CD14-positive monocyte (primary cell): ENCODE data around the gene PAFAH2. TPM values are rescaled to one million over a fixed set of nuclear protein-coding genes. Genes with fewer than 3 reads are reported as not detected.
A peak's percentile ranks its signal among the peaks of the same experiment; 100 is the strongest.

Experiments
- DNase-seq, 3 donors: peaks; one replicate each; pipeline ENCODE4 v3.0.0-alpha.2; 2011 to 2022
- H2AFZ ChIP-seq: 2 replicates; pipeline ENCODE4 v1.6.0; 2012; ENCODE audit warnings: mild to moderate bottlenecking, low read depth, low read length, inconsistent platforms; ENCODE audit not compliant: insufficient read depth, poor library complexity, severe bottlenecking
- H3K27ac ChIP-seq, 2 donors: 1 replicate in 1 of 2; 2 replicates in 1 of 2; pipeline ENCODE4 v1.5.1; 2012 to 2013; ENCODE audit warnings: low read length in 2 of 2, control low read depth in 1 of 2, inconsistent platforms in 1 of 2, low read depth in 1 of 2, mild to moderate bottlenecking in 1 of 2
- H3K27me3 ChIP-seq, 2 donors: one replicate each; pipeline versions ENCODE4 v1.6.0 to v1.6.1; 2011 to 2013; ENCODE audit warnings: low read length in 2 of 2; ENCODE audit not compliant: control insufficient read depth in 2 of 2, insufficient read depth in 2 of 2
- H3K36me3 ChIP-seq, 2 donors: replicated peaks in 1 of 2; 1 replicate in 1 of 2; 2 replicates in 1 of 2; pipeline versions ENCODE4 v1.5.1 to v1.6.1; 2012 to 2013; ENCODE audit warnings: low read length in 2 of 2, control low read depth in 1 of 2, inconsistent platforms in 1 of 2, mild to moderate bottlenecking in 1 of 2; ENCODE audit not compliant: insufficient read depth in 2 of 2, control insufficient read depth in 1 of 2
- H3K4me1 ChIP-seq, 2 donors: 1 replicate in 1 of 2; 2 replicates in 1 of 2; pipeline versions ENCODE4 v1.5.1 to v1.6.1; 2012 to 2013; ENCODE audit warnings: low read length in 2 of 2, control low read depth in 1 of 2, inconsistent platforms in 1 of 2, mild to moderate bottlenecking in 1 of 2, moderate library complexity in 1 of 2; ENCODE audit not compliant: insufficient read depth in 2 of 2, control insufficient read depth in 1 of 2
- H3K4me2 ChIP-seq: replicated peaks from 2 replicates; pipeline ENCODE3; 2012; ENCODE audit warnings: low read length, moderate library complexity, mild to moderate bottlenecking; ENCODE audit not compliant: poor library complexity, severe bottlenecking; ENCODE audit errors: extremely low read depth
- H3K4me3 ChIP-seq, 3 experiments: fragments of 200-600 bp in 1 of 3; sonication (generic) in 1 of 3; replicated peaks in 1 of 3; 1 replicate in 2 of 3; 2 replicates in 1 of 3; pipeline ENCODE4 v1.5.1; 2011 to 2013; ENCODE audit warnings: low read length in 3 of 3, mild to moderate bottlenecking in 3 of 3, control low read depth in 2 of 3, low read depth in 2 of 3, inconsistent platforms in 1 of 3, moderate library complexity in 1 of 3
- H3K79me2 ChIP-seq: 2 replicates; pipeline ENCODE4 v1.6.0; 2012; ENCODE audit warnings: mild to moderate bottlenecking, control low read depth, inconsistent platforms, low read length, moderate library complexity; ENCODE audit not compliant: insufficient read depth
- H3K9ac ChIP-seq: 2 replicates; pipeline ENCODE4 v1.6.0; 2017; ENCODE audit warnings: low read length, mild to moderate bottlenecking; ENCODE audit not compliant: insufficient read depth, poor library complexity, severe bottlenecking
- H3K9me3 ChIP-seq, 2 donors: replicated peaks in 1 of 2; 1 replicate in 1 of 2; 2 replicates in 1 of 2; pipeline versions ENCODE4 v1.5.1 to v1.6.1; 2012 to 2013; ENCODE audit warnings: low read length in 2 of 2, control low read depth in 1 of 2; ENCODE audit not compliant: control insufficient read depth in 1 of 2, insufficient read depth in 1 of 2
- H4K20me1 ChIP-seq: 2 replicates; pipeline ENCODE4 v1.6.0; 2012; ENCODE audit warnings: mild to moderate bottlenecking, low read length, control low read depth, moderate library complexity; ENCODE audit not compliant: insufficient read depth
- H3K27ac Mint-ChIP-seq, 7 donors: one replicate each; pipeline ENCODE4 v1.8.0; 2020; ENCODE audit warnings: mild to moderate bottlenecking in 7 of 7, mixed read lengths in 7 of 7, moderate library complexity in 6 of 7, inconsistent platforms in 2 of 7
- H3K27me3 Mint-ChIP-seq, 3 donors: one replicate each; pipeline ENCODE4 v1.8.0; 2021 to 2022; ENCODE audit warnings: low read depth in 3 of 3, mild to moderate bottlenecking in 3 of 3, mixed read lengths in 3 of 3, moderate library complexity in 3 of 3, inconsistent platforms in 1 of 3
- H3K36me3 Mint-ChIP-seq, 2 donors: one replicate each; pipeline ENCODE4 v1.8.0; 2020; ENCODE audit warnings: mixed read lengths in 2 of 2, inconsistent platforms in 1 of 2, mild to moderate bottlenecking in 1 of 2
- H3K4me1 Mint-ChIP-seq: one replicate; pipeline ENCODE4 v1.8.0; 2020; ENCODE audit warnings: mild to moderate bottlenecking, mixed read lengths
- H3K4me3 Mint-ChIP-seq, 2 donors: one replicate each; pipeline ENCODE4 v1.8.0; 2020; ENCODE audit warnings: mild to moderate bottlenecking in 2 of 2, mixed read lengths in 2 of 2, moderate library complexity in 1 of 2
- H3K9me3 Mint-ChIP-seq, 7 donors: one replicate each; pipeline ENCODE4 v1.8.0; 2020 to 2022; ENCODE audit warnings: mixed read lengths in 7 of 7, mild to moderate bottlenecking in 6 of 7, moderate library complexity in 6 of 7, inconsistent platforms in 2 of 7
- CTCF ChIP-seq: fragments of 200-600 bp; IDR thresholded peaks from one replicate; pipeline ENCODE4 v1.8.0; 2022; ENCODE audit warnings: antibody characterized with exemption, mild to moderate bottlenecking
- WGBS: methylation state at CpG from one replicate; pipeline ENCODE4 v1.1.5; 2013; ENCODE audit warnings: missing lambda C conversion rate; ENCODE audit not compliant: insufficient coverage; 5-methylcytosine and 5-hydroxymethylcytosine counted together
- intact Hi-C, 2 donors: fragments of 100-400 bp; cut with micrococcal nuclease; formaldehyde crosslinking; loops; one replicate each; pipeline versions ENCODE4 v1.15.0 to v1.15.1; 2023
- polyA plus RNA-seq, 3 donors: library from polyadenylated mRNA; depleted of rRNA in 1 of 3; unstranded in 2 of 3; stranded (reverse) in 1 of 3; fragments of 300-500 nt in 2 of 3; fragments of >200 nt in 1 of 3; fragmentation: Illumina TruSeq in 2 of 3; gene quantifications; 1 replicate in 2 of 3; 2 replicates in 1 of 3; pipeline ENCODE4 v1.2.3, GENCODE V29; 2012 to 2021

The PAFAH2 gene
- polyA plus RNA-seq, 3 donors = 6.4 to 9.2 (median 6.8) TPM

GRCh38 chr1:25971811-25972180 is 26.1 kb downstream of the PAFAH2 start:
- no peaks in the 10 kb centered on the region for H3K79me2 ChIP-seq
- no peaks in the 10 kb centered on the region for H4K20me1 ChIP-seq
- H3K27me3 ChIP-seq = no peaks in the 10 kb centered on the region
- no peak overlapping the region for H2AFZ ChIP-seq
- no peak for TF ChIP-seq CTCF
- H3K4me3 ChIP-seq = no peak overlapping the region
- intact Hi-C loops = no loop called here
- H3K27ac ChIP-seq = peak overlapping the region in 1 of 2 donors; percentile 42
- H3K36me3 Mint-ChIP-seq = peaks cover 73 to 87% of the 10 kb centered on the region in 2 donors
- peaks cover 0 to 3% (median 0%) of the 10 kb centered on the region in 3 donors for H3K27me3 Mint-ChIP-seq
- WGBS = no CpG with 5 or more reads among the region's 1 CpG
- H3K36me3 ChIP-seq = peaks cover 65 to 81% of the 10 kb centered on the region in 2 donors
- H3K9ac ChIP-seq = no peak overlapping the region
- no peak for DNase-seq
- peaks cover 12 to 13% of the 10 kb centered on the region in 2 donors for H3K4me1 ChIP-seq
- no peaks in the 10 kb centered on the region for H3K9me3 ChIP-seq
- H3K9me3 Mint-ChIP-seq = peaks cover 0 to 3% (median 0%) of the 10 kb centered on the region in 7 donors
- peaks cover 17% of the 10 kb centered on the region for H3K4me1 Mint-ChIP-seq
- H3K4me2 ChIP-seq = peak overlapping the region; percentile 10
- H3K4me3 Mint-ChIP-seq = no peak overlapping the region
- H3K27ac Mint-ChIP-seq = peak overlapping the region in 6 of 7 donors; percentile 16 to 71 (median 46)

GRCh38 chr1:25971066-25971810 is 26.6 kb downstream of the PAFAH2 start:
- intact Hi-C loops = no loop called here
- Mint-ChIP-seq H3K27ac (peak overlapping the region in 6 of 7 donors; percentile 44 to 71 (median 55)), H3K36me3 (peaks cover 72 to 87% of the 10 kb centered on the region in 2 donors), H3K4me1 (peaks cover 17% of the 10 kb centered on the region), H3K9me3 (peaks cover 0 to 3% (median 0%) of the 10 kb centered on the region in 7 donors), H3K4me3 (peak overlapping the region in 1 of 2 donors; percentile 66), H3K27me3 (peaks cover 0 to 3% (median 0%) of the 10 kb centered on the region in 3 donors)
- H3K27ac ChIP-seq = peak overlapping the region in 1 of 2 donors; percentile 42
- peak overlapping the region; percentile 10 for H3K4me2 ChIP-seq
- no peak overlapping the region for H3K9ac ChIP-seq
- no peaks in the 10 kb centered on the region for H3K9me3 ChIP-seq
- H3K4me1 ChIP-seq = peaks cover 12 to 13% of the 10 kb centered on the region in 2 donors
- 25% methylated on average over 6 of the region's 8 CpGs for WGBS
- no peaks in the 10 kb centered on the region for H3K27me3 ChIP-seq
- no peaks in the 10 kb centered on the region for H3K79me2 ChIP-seq
- peak; percentile 14 to 33 (median 25) for DNase-seq
- H3K36me3 ChIP-seq = peaks cover 65 to 81% of the 10 kb centered on the region in 2 donors
- H3K4me3 ChIP-seq = no peak overlapping the region
- H4K20me1 ChIP-seq = no peaks in the 10 kb centered on the region
- no peak for TF ChIP-seq CTCF
- no peak overlapping the region for H2AFZ ChIP-seq
